ENCODE measurements around the gene CACNG6.
A peak's percentile ranks its signal among the peaks of the same experiment; 100 is the strongest.
"Not testable (repeated sequence)": the region's sequence is repeated elsewhere in the genome, so short reads cannot be mapped to it uniquely, and the experiment has no call there.

The CACNG6 gene

GRCh38 chr19:54002495-54003315 lies 11.3 kb downstream of the CACNG6 start:
- DNase-seq, result no peak

- no peak for DNase-seq
These were observed 18.0 kb downstream of the CACNG6 start for GRCh38 chr19:54009440-54009839.

GRCh38 chr19:54010474-54010873 lies 19.0 kb downstream of the CACNG6 start:
- no peak for DNase-seq

GRCh38 chr19:54011507-54012211 lies 20.2 kb downstream of the CACNG6 start:
- no peak for DNase-seq

- DNase-seq, result no peak
These were observed 22.4 kb downstream of the CACNG6 start for GRCh38 chr19:54013866-54014265.

- DNase-seq, result no peak
These were observed 23.6 kb downstream of the CACNG6 start for GRCh38 chr19:54014920-54015560.

- DNase-seq, result no peak
These were observed 25.8 kb downstream of the CACNG6 start for GRCh38 chr19:54017261-54017660.

- no peak for DNase-seq
These were observed 29.9 kb downstream of the CACNG6 start for GRCh38 chr19:54021363-54021762.

GRCh38 chr19:54021932-54022331 lies 30.5 kb downstream of the CACNG6 start:
- no peak for DNase-seq

- no peak for DNase-seq
These were observed 31.8 kb downstream of the CACNG6 start for GRCh38 chr19:54023191-54023590.

GRCh38 chr19:54024660-54025059 lies 33.2 kb downstream of the CACNG6 start:
- DNase-seq, result no peak

- DNase-seq, result no peak
These were observed 35.2 kb downstream of the CACNG6 start for GRCh38 chr19:54026656-54027055.

GRCh38 chr19:54029301-54029700 lies 37.9 kb downstream of the CACNG6 start:
- no peak for DNase-seq

GRCh38 chr19:54029930-54030490 lies 38.6 kb downstream of the CACNG6 start:
- DNase-seq, result peak; percentile 42

GRCh38 chr19:54030895-54031586 lies 39.6 kb downstream of the CACNG6 start:
- DNase-seq, result no peak

- no peak for DNase-seq
These were observed 44.1 kb downstream of the CACNG6 start for GRCh38 chr19:54035215-54036178.

GRCh38 chr19:54036542-54036941 lies 45.1 kb downstream of the CACNG6 start:
- DNase-seq, result not testable (repeated sequence)

GRCh38 chr19:54040003-54040402 lies 48.6 kb downstream of the CACNG6 start:
- no peak for DNase-seq

GRCh38 chr19:54041969-54042606 lies 50.7 kb downstream of the CACNG6 start:
- no peak for DNase-seq

GRCh38 chr19:54042989-54043388 lies 51.6 kb downstream of the CACNG6 start:
- no peak for DNase-seq

GRCh38 chr19:54045771-54046170 lies 54.3 kb downstream of the CACNG6 start:
- no peak for DNase-seq
